A673 (cell line): ENCODE measurements around the gene CCAR1. TPM values are rescaled to one million over a fixed set of nuclear protein-coding genes. Genes with fewer than 3 reads are reported as not detected.

ENCODE experiments used
- BruUV-seq: library from RNA; stranded (reverse); fragments of 400-500 nt; replicated peaks from 2 replicates; lab custom pipeline; 2021; lab: Mats Ljungman, UMichigan
- CTCF ChIA-PET: fragments of 300-600 bp; sonication (Branson Sonifier 250); formaldehyde crosslinking; loops from one replicate; lab custom pipeline; 2022; ENCODE audit warnings: antibody characterized with exemption; lab: Charles Lee
- POLR2A ChIA-PET: fragments of 300-600 bp; sonication (Branson Sonifier 250); formaldehyde crosslinking; loops from one replicate; lab custom pipeline; 2022; ENCODE audit warnings: antibody characterized with exemption; ENCODE audit not compliant: low non-redundant PET; lab: Charles Lee
- DNase-seq: peaks from one replicate; pipeline ENCODE4 v3.0.0-alpha.2; 2015; ENCODE audit warnings: low spot score
- H3K27ac ChIP-seq: fragments of 200-600 bp; sonication (generic); 2 replicates; pipeline ENCODE4 v1.5.1; 2016; ENCODE audit warnings: mixed run types, low read depth, mild to moderate bottlenecking, mixed read lengths, antibody characterized with exemption, low read length; ENCODE audit not compliant: poor library complexity, severe bottlenecking
- H3K27me3 ChIP-seq: fragments of 200-600 bp; sonication (generic); replicated peaks from 2 replicates; pipeline ENCODE4 v1.6.1; 2017; ENCODE audit warnings: mixed run types, low read depth, mild to moderate bottlenecking, mixed read lengths, antibody characterized with exemption, low read length; ENCODE audit not compliant: insufficient read depth, poor library complexity
- H3K36me3 ChIP-seq: fragments of 200-600 bp; sonication (generic); 2 replicates; pipeline ENCODE4 v1.6.1; 2016; ENCODE audit warnings: mixed run types, mild to moderate bottlenecking, mixed read lengths, antibody characterized with exemption, low read length; ENCODE audit not compliant: insufficient read depth, poor library complexity, severe bottlenecking
- H3K4me1 ChIP-seq: fragments of 200-600 bp; sonication (generic); 2 replicates; pipeline ENCODE4 v1.6.1; 2017; ENCODE audit warnings: mixed run types, mild to moderate bottlenecking, mixed read lengths, antibody characterized with exemption, low read length; ENCODE audit not compliant: insufficient read depth, poor library complexity, severe bottlenecking
- H3K4me3 ChIP-seq: fragments of 200-600 bp; sonication (generic); 2 replicates; pipeline ENCODE4 v1.5.1; 2016; ENCODE audit warnings: low read depth, mixed run types, mild to moderate bottlenecking, mixed read lengths, low read length; ENCODE audit not compliant: poor library complexity, severe bottlenecking
- H3K9me3 ChIP-seq: fragments of 200-600 bp; sonication (generic); 2 replicates; pipeline ENCODE4 v1.6.1; 2016; ENCODE audit warnings: mixed run types, low read depth, mild to moderate bottlenecking, mixed read lengths, antibody characterized with exemption, low read length; ENCODE audit not compliant: poor library complexity, severe bottlenecking
- CTCF ChIP-seq: fragments of 300-800, 200-600 bp; sonication (generic); conservative IDR thresholded peaks from 2 replicates; pipeline ENCODE4 v1.5.1; 2017; ENCODE audit warnings: low read depth, mild to moderate bottlenecking, antibody characterized with exemption, low read length, moderate library complexity, mixed read lengths
- EZH2 ChIP-seq: fragments of 200-600 bp; sonication (generic); IDR thresholded peaks from 2 replicates; pipeline ENCODE4 v1.6.1; 2017; ENCODE audit warnings: borderline replicate concordance, low read depth, mild to moderate bottlenecking, mixed read lengths, antibody characterized with exemption, low read length; ENCODE audit not compliant: poor library complexity, severe bottlenecking
- intact Hi-C: fragments of 100-400 bp; cut with micrococcal nuclease; formaldehyde crosslinking; loops from one replicate; pipeline ENCODE4 v1.10.0; 2022; ENCODE audit not compliant: unreplicated experiment
- total RNA-seq: library from RNA; stranded (reverse); gene quantifications from 2 replicates; pipeline ENCODE4 v1.2.3, GENCODE V29; 2021

CCAR1 gene
- total RNA-seq, 1 experiment from 2014 or later = 141 TPM

GRCh38 chr10:68781613-68782574, 60.9 kb downstream of the CCAR1 start:
- no peaks in the 10 kb centered on the region for H3K9me3 ChIP-seq
- POLR2A ChIA-PET = no interaction called here

GRCh38 chr10:68784476-68784875, 63.4 kb downstream of the CCAR1 start:
- H3K36me3 ChIP-seq = peaks cover 67% of the 10 kb centered on the region
- intact Hi-C loops = loop anchor here (5.0 kb wide), 1 partner anchor 37 kb away; no protein-coding TSS in a partner anchor
- ChIA-PET POLR2A (no interaction called here), CTCF (no interaction called here)
- no peak overlapping the region for H3K4me3 ChIP-seq
- no peaks in the 10 kb centered on the region for H3K27me3 ChIP-seq
- TF ChIP-seq EZH2 (no peak), CTCF (no peak)
- DNase-seq = no peak
- no peak overlapping the region for H3K27ac ChIP-seq
- no peaks in the 10 kb centered on the region for H3K9me3 ChIP-seq
- H3K4me1 ChIP-seq = no peaks in the 10 kb centered on the region
- no TSS peak for BruUV-seq

More at GRCh38 chr10:68781613-68782574, 60.9 kb downstream of the CCAR1 start:
- intact Hi-C loops = loop anchor here (5.0 kb wide), 1 partner anchor 35 kb away; no protein-coding TSS in a partner anchor
- TSS peak; percentile 20 for BruUV-seq
- CTCF ChIA-PET = no interaction called here
- DNase-seq = no peak
- Histone ChIP-seq H3K36me3 (peaks cover 70% of the 10 kb centered on the region), H3K27me3 (no peaks in the 10 kb centered on the region), H3K27ac (no peak overlapping the region), H3K4me1 (no peaks in the 10 kb centered on the region), H3K4me3 (no peak overlapping the region)
- no peak for TF ChIP-seq CTCF
- TF ChIP-seq EZH2 = no peak

GRCh38 chr10:68787813-68788212, 66.8 kb downstream of the CCAR1 start:
- CTCF ChIA-PET = no interaction called here

More at GRCh38 chr10:68787813-68788212, 66.8 kb downstream of the CCAR1 start:
- Histone ChIP-seq H3K9me3 (no peaks in the 10 kb centered on the region), H3K27me3 (no peaks in the 10 kb centered on the region), H3K36me3 (peaks cover 78% of the 10 kb centered on the region), H3K4me1 (no peaks in the 10 kb centered on the region), H3K4me3 (no peak overlapping the region), H3K27ac (no peak overlapping the region)
- POLR2A ChIA-PET = no interaction called here
- no peak for DNase-seq
- TF ChIP-seq EZH2 (no peak), CTCF (no peak)
- BruUV-seq = no TSS peak
- intact Hi-C loops = no loop called here
